Gastrocnemius medialis (tissue), 4 donors: ENCODE data around the gene PLEKHA5. TPM values are rescaled to one million over a fixed set of nuclear protein-coding genes. Genes with fewer than 3 reads are reported as not detected.
"Not testable (repeated sequence)": the region's sequence is repeated elsewhere in the genome, so short reads cannot be mapped to it uniquely, and the experiment has no call there.

ENCODE experiments used
- ATAC-seq, 2 donors: fragments of 150-250 bp; one replicate each; pipeline ENCODE4 v1.9.1; 2016
- DNase-seq, 2 donors: peaks; one replicate each; pipeline ENCODE4 v3.0.0-alpha.2; 2019
- H3K27ac ChIP-seq, 4 donors: fragments of 200-600 bp; sonication (generic); 1 replicate in 1 of 4; 2 replicates in 3 of 4; pipeline ENCODE4 v1.5.1; 2016 to 2018; ENCODE audit warnings: mild to moderate bottlenecking in 2 of 4, moderate library complexity in 1 of 4
- H3K27me3 ChIP-seq, 3 donors: fragments of 200-600 bp; sonication (generic) in 2 of 3; 1 replicate in 1 of 3; 2 replicates in 2 of 3; pipeline versions ENCODE4 v1.5.1 to v1.6.0; 2016 to 2019; ENCODE audit warnings: mild to moderate bottlenecking in 1 of 3, moderate library complexity in 1 of 3
- H3K36me3 ChIP-seq, 2 donors: fragments of 200-600 bp; sonication (generic) in 1 of 2; one replicate each; pipeline ENCODE4 v1.5.1; 2017 to 2018
- H3K4me1 ChIP-seq, 2 donors: fragments of 200-600 bp; sonication (generic) in 1 of 2; one replicate each; pipeline ENCODE4 v1.5.1; 2016 to 2017; ENCODE audit warnings: mild to moderate bottlenecking in 2 of 2
- H3K4me3 ChIP-seq, 4 donors: fragments of 200-600 bp; sonication (generic) in 3 of 4; 1 replicate in 1 of 4; 2 replicates in 3 of 4; pipeline ENCODE4 v1.5.1; 2016 to 2019; ENCODE audit warnings: mild to moderate bottlenecking in 2 of 4
- H3K9me3 ChIP-seq, 3 donors: fragments of 200-600 bp; sonication (generic) in 2 of 3; 1 replicate in 1 of 3; 2 replicates in 2 of 3; pipeline ENCODE4 v1.5.1; 2016 to 2019
- POLR2A ChIP-seq, 2 donors: fragments of 450-650 bp; IDR thresholded peaks; one replicate each; pipeline ENCODE4 v1.6.1; 2017; ENCODE audit warnings: antibody characterized with exemption in 2 of 2, mild to moderate bottlenecking in 2 of 2, moderate library complexity in 2 of 2
- in situ Hi-C, 4 donors: fragments of 200-750 bp; cut with MboI; loops; one replicate each; pipeline versions ENCODE4 v1.15.0 to v1.8.0; 2017; ENCODE audit warnings: low sequenced_read_pairs in 4 of 4
- intact Hi-C: fragments of 100-400 bp; cut with DNase I; formaldehyde crosslinking; loops from one replicate; pipeline ENCODE4 v1.15.1; 2023; ENCODE audit warnings: low total_unique reads
- total RNA-seq, 4 donors: library from RNA; depleted of rRNA; stranded (reverse); fragments of >200 nt; gene quantifications; one replicate each; pipeline versions ENCODE4 v1.1.0 to v1.2.3, GENCODE V29; 2016
- TF ChIP-seq, protein P1 (sequence below), 5 experiments: fragments of 450-650 bp in 3 of 5; fragments of 200-600 bp in 2 of 5; sonication (generic) in 2 of 5; IDR thresholded peaks in 4 of 5; conservative IDR thresholded peaks in 1 of 5; 1 replicate in 4 of 5; 2 replicates in 1 of 5; pipeline ENCODE4 v1.5.1; 2016 to 2019; ENCODE audit warnings: antibody characterized with exemption in 5 of 5, mild to moderate bottlenecking in 3 of 5, moderate library complexity in 3 of 5

PLEKHA5 gene
- total RNA-seq, 4 donors from 2014 or later = 1.0 to 2.7 (median 1.5) TPM

DNA sequence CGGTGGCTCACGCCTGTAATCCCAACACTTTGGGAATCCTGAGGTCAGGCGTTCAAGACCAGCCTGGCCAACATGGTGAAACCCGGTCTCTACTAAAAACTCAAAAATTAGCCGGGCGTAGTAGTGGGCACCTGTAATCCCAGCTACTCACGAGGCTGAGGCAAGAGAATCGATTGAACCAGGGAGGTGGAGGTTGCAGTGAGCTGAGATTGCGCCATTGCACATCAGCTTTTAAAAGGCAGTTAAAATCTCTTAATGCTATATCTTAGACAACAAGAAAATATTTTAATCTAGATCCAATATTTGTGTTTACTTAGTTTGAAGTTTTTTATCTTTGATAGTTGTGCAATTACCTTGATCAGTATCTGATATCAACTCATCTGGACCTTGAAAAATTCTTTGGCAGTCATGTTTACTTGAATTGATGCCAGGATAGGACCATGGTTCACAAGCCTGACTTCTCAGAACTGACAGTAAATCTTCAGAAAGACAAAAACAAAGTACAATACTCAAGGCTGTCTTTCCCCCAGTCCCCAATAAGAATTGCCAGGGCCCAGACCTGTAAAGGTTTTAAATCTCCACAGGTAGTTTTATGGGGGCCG, 174.7 kb downstream of the PLEKHA5 start:
- Histone ChIP-seq H3K9me3 (no peaks in the 10 kb centered on the region), H3K27me3 (no peaks in the 10 kb centered on the region), H3K36me3 (no peaks in the 10 kb centered on the region), H3K4me1 (no peaks in the 10 kb centered on the region), H3K27ac (no peak overlapping the region), H3K4me3 (no peak overlapping the region)
- no peak for DNase-seq
- intact Hi-C loops = no loop called here
- TF ChIP-seq, protein P1, sequence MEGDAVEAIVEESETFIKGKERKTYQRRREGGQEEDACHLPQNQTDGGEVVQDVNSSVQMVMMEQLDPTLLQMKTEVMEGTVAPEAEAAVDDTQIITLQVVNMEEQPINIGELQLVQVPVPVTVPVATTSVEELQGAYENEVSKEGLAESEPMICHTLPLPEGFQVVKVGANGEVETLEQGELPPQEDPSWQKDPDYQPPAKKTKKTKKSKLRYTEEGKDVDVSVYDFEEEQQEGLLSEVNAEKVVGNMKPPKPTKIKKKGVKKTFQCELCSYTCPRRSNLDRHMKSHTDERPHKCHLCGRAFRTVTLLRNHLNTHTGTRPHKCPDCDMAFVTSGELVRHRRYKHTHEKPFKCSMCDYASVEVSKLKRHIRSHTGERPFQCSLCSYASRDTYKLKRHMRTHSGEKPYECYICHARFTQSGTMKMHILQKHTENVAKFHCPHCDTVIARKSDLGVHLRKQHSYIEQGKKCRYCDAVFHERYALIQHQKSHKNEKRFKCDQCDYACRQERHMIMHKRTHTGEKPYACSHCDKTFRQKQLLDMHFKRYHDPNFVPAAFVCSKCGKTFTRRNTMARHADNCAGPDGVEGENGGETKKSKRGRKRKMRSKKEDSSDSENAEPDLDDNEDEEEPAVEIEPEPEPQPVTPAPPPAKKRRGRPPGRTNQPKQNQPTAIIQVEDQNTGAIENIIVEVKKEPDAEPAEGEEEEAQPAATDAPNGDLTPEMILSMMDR (IDR thresholded peaks at IDR 0.05 in 4 of 5, conservative IDR thresholded peaks at IDR 0.05 in 1 of 5) = no peak
- no peak for TF ChIP-seq POLR2A (IDR thresholded peaks at IDR 0.05)
- ATAC-seq = no peak
- in situ Hi-C loops = no loop called here

DNA sequence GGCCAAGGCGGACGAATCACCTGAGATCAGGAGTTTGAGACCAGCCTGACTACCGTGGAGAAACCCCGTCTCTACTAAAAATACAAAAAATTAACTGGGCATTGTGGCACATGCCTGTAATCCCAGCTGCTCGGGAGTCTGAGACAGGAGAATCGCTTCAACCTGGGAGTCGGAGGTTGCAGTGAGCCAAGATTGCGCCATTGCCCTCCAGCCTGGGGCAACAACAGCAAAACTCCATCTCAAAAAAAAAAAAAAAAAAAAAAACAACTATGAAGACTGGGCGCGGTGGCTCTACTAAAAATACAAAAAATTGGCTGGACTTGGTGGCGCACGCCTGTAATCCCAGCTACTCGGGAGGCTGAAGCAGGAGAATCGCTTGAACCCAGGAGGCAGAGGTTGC, 176.1 kb downstream of the PLEKHA5 start:
- in situ Hi-C loops, DNase-seq, H3K4me3 ChIP-seq, H3K4me1 ChIP-seq, H3K27me3 ChIP-seq, H3K36me3 ChIP-seq, ATAC-seq, H3K27ac ChIP-seq, intact Hi-C loops, H3K9me3 ChIP-seq: not testable (repeated sequence)

DNA sequence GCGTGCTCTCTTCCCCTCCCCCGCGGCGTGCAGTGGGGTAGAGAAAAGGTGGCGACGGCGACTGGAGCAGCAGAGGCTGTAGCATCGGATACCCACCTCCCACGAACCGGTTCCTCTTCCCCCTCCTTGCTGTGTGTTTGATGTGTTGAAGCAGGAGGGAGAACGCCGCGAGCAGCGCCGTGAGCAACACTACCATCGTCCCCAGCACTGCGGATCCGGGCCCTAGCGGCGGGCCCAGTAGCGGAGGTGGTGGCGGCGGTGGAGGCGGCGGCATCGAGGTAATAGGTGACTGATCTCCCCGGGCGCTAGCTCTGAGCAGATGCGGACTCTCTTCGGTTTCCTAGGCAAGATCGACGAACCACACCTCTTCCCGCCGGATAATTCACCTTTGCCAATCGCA, 176.8 kb downstream of the PLEKHA5 start:
- no peaks in the 10 kb centered on the region for H3K9me3 ChIP-seq
- no peaks in the 10 kb centered on the region for H3K27me3 ChIP-seq
- in situ Hi-C loops (no loop called here), intact Hi-C loops (no loop called here)
- no peaks in the 10 kb centered on the region for H3K36me3 ChIP-seq
- H3K4me1 ChIP-seq = no peaks in the 10 kb centered on the region
- ATAC-seq = no peak
- TF ChIP-seq POLR2A (IDR thresholded peaks at IDR 0.05) = no peak
- TF ChIP-seq, protein P1 (IDR thresholded peaks at IDR 0.05 in 4 of 5, conservative IDR thresholded peaks at IDR 0.05 in 1 of 5) = no peak
- no peak overlapping the region for H3K4me3 ChIP-seq
- no peak overlapping the region for H3K27ac ChIP-seq
- no peak for DNase-seq

DNA sequence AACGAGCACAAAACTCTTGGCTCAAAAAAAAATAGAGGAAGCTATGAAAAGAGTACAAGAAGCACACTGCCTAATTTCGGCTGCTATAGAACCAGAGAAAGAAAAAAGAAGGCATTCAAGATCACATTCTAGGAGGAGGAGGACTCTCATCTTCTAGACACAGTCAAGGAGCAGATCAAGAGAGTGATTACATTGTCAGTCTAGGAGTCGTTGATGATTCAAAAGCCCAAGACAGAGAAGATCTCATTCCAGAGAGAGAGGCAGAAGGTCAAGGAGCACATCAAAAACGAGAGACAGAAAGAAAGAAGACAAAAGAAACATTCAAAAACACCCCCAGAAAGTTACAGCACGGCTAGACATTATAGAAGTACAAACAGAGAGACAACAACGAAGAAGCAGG, 177.9 kb downstream of the PLEKHA5 start:
- no peaks in the 10 kb centered on the region for H3K4me1 ChIP-seq
- DNase-seq = no peak
- no peaks in the 10 kb centered on the region for H3K9me3 ChIP-seq
- TF ChIP-seq POLR2A (IDR thresholded peaks at IDR 0.05) = no peak
- TF ChIP-seq, protein P1 (IDR thresholded peaks at IDR 0.05 in 4 of 5, conservative IDR thresholded peaks at IDR 0.05 in 1 of 5) = no peak
- no peak overlapping the region for H3K4me3 ChIP-seq
- in situ Hi-C loops = no loop called here
- no peaks in the 10 kb centered on the region for H3K27me3 ChIP-seq
- no peaks in the 10 kb centered on the region for H3K36me3 ChIP-seq
- intact Hi-C loops = no loop called here
- no peak overlapping the region for H3K27ac ChIP-seq
- ATAC-seq = no peak

DNA sequence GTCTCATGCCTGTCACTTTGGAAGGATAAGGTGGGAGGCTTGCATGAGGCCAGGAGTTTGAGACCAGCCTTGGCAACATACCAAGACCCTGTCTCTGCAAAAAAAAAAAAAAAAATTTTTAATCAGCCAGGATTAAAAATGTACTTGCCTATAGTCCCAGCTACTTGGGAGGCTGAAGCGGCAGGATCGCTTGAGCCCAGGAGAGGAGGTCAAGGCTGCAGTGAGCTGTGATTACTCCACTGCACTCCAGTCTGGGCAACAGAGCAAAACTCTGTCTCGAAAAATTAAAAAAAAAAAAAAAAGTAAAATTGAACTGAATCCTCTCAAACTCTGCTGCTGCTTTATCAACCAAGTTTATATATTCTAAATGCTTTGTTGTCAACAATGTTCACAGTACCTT, 181.6 kb downstream of the PLEKHA5 start:
- Histone ChIP-seq H3K4me1 (no peaks in the 10 kb centered on the region), H3K9me3 (no peaks in the 10 kb centered on the region), H3K4me3 (no peak overlapping the region), H3K36me3 (no peaks in the 10 kb centered on the region), H3K27me3 (no peaks in the 10 kb centered on the region), H3K27ac (no peak overlapping the region)
- TF ChIP-seq POLR2A (IDR thresholded peaks at IDR 0.05) = no peak
- TF ChIP-seq, protein P1 (IDR thresholded peaks at IDR 0.05 in 4 of 5, conservative IDR thresholded peaks at IDR 0.05 in 1 of 5) = no peak
- DNase-seq (no peak), ATAC-seq (no peak)
- in situ Hi-C loops = no loop called here
- intact Hi-C loops = no loop called here
